OCI-LY7 (cell line): ENCODE measurements around the gene ST3GAL3.

ENCODE experiments used
- EZH2phosphoT487 ChIP-seq: fragments of 200-600 bp; sonication (generic); IDR thresholded peaks from 2 replicates; pipeline ENCODE4 v1.6.1; 2018; ENCODE audit warnings: low read depth, borderline replicate concordance, mild to moderate bottlenecking, mixed run types, antibody characterized with exemption, low read length, moderate library complexity, mixed read lengths
- TF ChIP-seq, protein P1 (sequence below): fragments of 200-600 bp; sonication (generic); conservative IDR thresholded peaks from 2 replicates; pipeline ENCODE4 v1.5.1; 2014; ENCODE audit warnings: mild to moderate bottlenecking, antibody characterized with exemption, low read length, moderate library complexity, mixed read lengths

DNA sequence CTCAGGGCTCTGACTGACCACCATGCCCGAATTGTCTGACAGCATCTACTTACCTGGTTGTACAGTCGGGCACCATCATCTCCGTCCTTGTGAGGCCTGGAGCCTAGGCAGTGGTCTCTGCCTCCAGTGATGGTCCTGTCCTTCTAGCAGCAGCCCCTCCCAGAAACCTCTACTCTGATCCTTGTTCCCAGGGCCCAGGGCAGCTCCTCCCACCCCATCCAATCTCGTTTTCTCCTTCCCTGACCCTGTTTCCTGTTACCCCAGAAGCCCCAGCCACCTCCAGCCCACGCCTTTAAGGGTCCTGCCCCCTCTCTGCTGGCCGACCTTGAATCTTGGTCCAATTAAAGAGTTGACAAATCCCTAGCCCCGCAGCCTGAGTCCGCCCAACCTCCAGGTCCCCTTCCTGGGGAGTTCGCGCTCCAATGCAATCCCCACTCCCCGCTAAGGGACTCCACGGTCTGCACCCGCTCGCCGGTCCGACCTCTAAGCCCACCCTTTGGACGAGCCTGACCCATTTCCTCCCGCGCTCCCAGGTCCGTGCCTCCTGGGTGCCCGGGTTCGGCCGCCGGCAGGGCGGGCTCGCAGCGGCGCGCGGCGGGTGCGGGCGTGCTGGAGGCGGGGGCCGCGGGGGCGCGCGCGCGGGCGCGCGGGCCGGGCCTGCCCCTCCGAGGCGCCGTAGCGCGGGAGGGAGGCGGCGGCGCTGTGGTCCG lies 271.4 kb downstream of the ST3GAL3 start, which contains the start of gene B4GALT2:
- TF ChIP-seq, protein P1, sequence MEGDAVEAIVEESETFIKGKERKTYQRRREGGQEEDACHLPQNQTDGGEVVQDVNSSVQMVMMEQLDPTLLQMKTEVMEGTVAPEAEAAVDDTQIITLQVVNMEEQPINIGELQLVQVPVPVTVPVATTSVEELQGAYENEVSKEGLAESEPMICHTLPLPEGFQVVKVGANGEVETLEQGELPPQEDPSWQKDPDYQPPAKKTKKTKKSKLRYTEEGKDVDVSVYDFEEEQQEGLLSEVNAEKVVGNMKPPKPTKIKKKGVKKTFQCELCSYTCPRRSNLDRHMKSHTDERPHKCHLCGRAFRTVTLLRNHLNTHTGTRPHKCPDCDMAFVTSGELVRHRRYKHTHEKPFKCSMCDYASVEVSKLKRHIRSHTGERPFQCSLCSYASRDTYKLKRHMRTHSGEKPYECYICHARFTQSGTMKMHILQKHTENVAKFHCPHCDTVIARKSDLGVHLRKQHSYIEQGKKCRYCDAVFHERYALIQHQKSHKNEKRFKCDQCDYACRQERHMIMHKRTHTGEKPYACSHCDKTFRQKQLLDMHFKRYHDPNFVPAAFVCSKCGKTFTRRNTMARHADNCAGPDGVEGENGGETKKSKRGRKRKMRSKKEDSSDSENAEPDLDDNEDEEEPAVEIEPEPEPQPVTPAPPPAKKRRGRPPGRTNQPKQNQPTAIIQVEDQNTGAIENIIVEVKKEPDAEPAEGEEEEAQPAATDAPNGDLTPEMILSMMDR = no peak
- no peak for TF ChIP-seq EZH2phosphoT487
